Measurements from ENCODE around the gene CFAP73. TPM values are rescaled to one million over a fixed set of nuclear protein-coding genes. Genes with fewer than 3 reads are reported as not detected.

The CFAP73 gene
- total RNA-seq, 1 donor from 2014 or later = 7.3 TPM

- no peak for ATAC-seq
- Histone ChIP-seq H3K27ac (no peak overlapping the region), H3K27me3 (ENCODE audit: low read depth) (peaks cover 10% of the 10 kb centered on the region), H3K9me3 (no peaks in the 10 kb centered on the region), H3K4me3 (no peak overlapping the region), H3K4me1 (no peaks in the 10 kb centered on the region), H3K36me3 (no peaks in the 10 kb centered on the region)
- no peak for DNase-seq
- intact Hi-C loops (cut with DNase I) = no loop called here
- TF ChIP-seq CTCF (IDR thresholded peaks at IDR 0.05) = no peak
These were observed 39.5 kb upstream of the CFAP73 start for GRCh38 chr12:113109872-113110599.

GRCh38 chr12:113111247-113111646 lies 38.3 kb upstream of the CFAP73 start:
- Histone ChIP-seq H3K27me3 (ENCODE audit: low read depth) (no peaks in the 10 kb centered on the region), H3K36me3 (no peaks in the 10 kb centered on the region), H3K4me1 (no peaks in the 10 kb centered on the region), H3K27ac (no peak overlapping the region), H3K4me3 (no peak overlapping the region), H3K9me3 (no peaks in the 10 kb centered on the region)
- no peak for TF ChIP-seq CTCF (IDR thresholded peaks at IDR 0.05)
- intact Hi-C loops (cut with DNase I) = no loop called here
- no peak for ATAC-seq
- DNase-seq = no peak

GRCh38 chr12:113112043-113112899 lies 37.3 kb upstream of the CFAP73 start:
- no peak for TF ChIP-seq CTCF (IDR thresholded peaks at IDR 0.05)
- H3K4me3 ChIP-seq = no peak overlapping the region
- H3K27me3 ChIP-seq (ENCODE audit: low read depth) = no peaks in the 10 kb centered on the region
- no peak overlapping the region for H3K27ac ChIP-seq
- no peaks in the 10 kb centered on the region for H3K9me3 ChIP-seq
- ATAC-seq = no peak
- no peaks in the 10 kb centered on the region for H3K36me3 ChIP-seq
- no peak for DNase-seq
- no peaks in the 10 kb centered on the region for H3K4me1 ChIP-seq
- intact Hi-C loops (cut with DNase I) = no loop called here

GRCh38 chr12:113113397-113113796 lies 36.1 kb upstream of the CFAP73 start:
- intact Hi-C loops (cut with DNase I) = no loop called here
- TF ChIP-seq CTCF (IDR thresholded peaks at IDR 0.05) = no peak
- Histone ChIP-seq H3K4me3 (no peak overlapping the region), H3K36me3 (no peaks in the 10 kb centered on the region), H3K27me3 (ENCODE audit: low read depth) (no peaks in the 10 kb centered on the region), H3K4me1 (no peaks in the 10 kb centered on the region), H3K9me3 (no peaks in the 10 kb centered on the region), H3K27ac (no peak overlapping the region)
- DNase-seq = no peak
- no peak for ATAC-seq

- Histone ChIP-seq H3K27ac (no peak overlapping the region), H3K36me3 (no peaks in the 10 kb centered on the region), H3K9me3 (no peaks in the 10 kb centered on the region), H3K27me3 (ENCODE audit: low read depth) (no peaks in the 10 kb centered on the region), H3K4me3 (no peak overlapping the region), H3K4me1 (no peaks in the 10 kb centered on the region)
- intact Hi-C loops (cut with DNase I) = no loop called here
- ATAC-seq (no peak), DNase-seq (no peak)
- TF ChIP-seq CTCF (IDR thresholded peaks at IDR 0.05) = no peak
These were observed 34.9 kb upstream of the CFAP73 start for GRCh38 chr12:113114447-113115178.

Data from lower lobe of right lung (tissue), 2 donors.